Upper lobe of left lung (tissue), 4 donors: ENCODE results near the gene PSMG3.

Experiments used
- CTCF ChIP-seq, 6 experiments: fragments of 450-650 bp in 4 of 6; fragments of 200-600 bp in 2 of 6; sonication (generic) in 2 of 6; IDR thresholded peaks; one replicate each; pipeline ENCODE4 v1.5.1; 2016 to 2019; ENCODE audit warnings: antibody characterized with exemption in 6 of 6
- POLR2A ChIP-seq, 4 donors: fragments of 450-650 bp; IDR thresholded peaks; one replicate each; pipeline ENCODE4 v1.5.1; 2016 to 2017; ENCODE audit warnings: antibody characterized with exemption in 4 of 4, mild to moderate bottlenecking in 2 of 4
- POLR2AphosphoS5 ChIP-seq, 2 donors: sonication (generic); formaldehyde crosslinking; IDR thresholded peaks; one replicate each; pipeline ENCODE4 v1.5.1; 2017; ENCODE audit warnings: antibody characterized with exemption in 2 of 2

GRCh38 chr7:1533547-1534329 lies 36.1 kb downstream of the PSMG3 start:
- TF ChIP-seq POLR2AphosphoS5 (IDR thresholded peaks at IDR 0.05): peak; percentile 16 to 35
- no peak for TF ChIP-seq CTCF (IDR thresholded peaks at IDR 0.05)
- TF ChIP-seq POLR2A (IDR thresholded peaks at IDR 0.05): no peak
